Activated naive CD8-positive, alpha-beta T cell treated with anti-CD3 and anti-CD28 coated beads, Interleukin-2, amount 10 ng/mL, durations not matched to agents 7 days and 5 days (primary cell): ENCODE measurements around the gene PLD2. TPM values are rescaled to one million over a fixed set of nuclear protein-coding genes. Genes with fewer than 3 reads are reported as not detected.
"Not testable (repeated sequence)": the region's sequence is repeated elsewhere in the genome, so short reads cannot be mapped to it uniquely, and the experiment has no call there.

Experiments
- ATAC-seq: fragments of 150-1000 bp; cut with Tn5 transposase; one replicate; pipeline ENCODE4 v1.10.0; 2021; ENCODE audit warnings: low read depth, moderate library complexity
- POLR2A ChIA-PET: fragments of 350-600 bp; sonication (Branson Sonifier 250); formaldehyde crosslinking; loops from one replicate; lab custom pipeline; 2021; ENCODE audit warnings: antibody characterized with exemption; lab: Charles Lee
- DNase-seq: peaks from one replicate; pipeline ENCODE4 v3.0.0; 2021
- H3K27ac Mint-ChIP-seq: one replicate; pipeline ENCODE4 v1.8.0; 2022; ENCODE audit warnings: mild to moderate bottlenecking, mixed read lengths
- H3K27me3 Mint-ChIP-seq: one replicate; pipeline ENCODE4 v1.8.0; 2022; ENCODE audit warnings: mild to moderate bottlenecking, moderate library complexity, mixed read lengths
- H3K36me3 Mint-ChIP-seq: one replicate; pipeline ENCODE4 v1.8.0; 2021; ENCODE audit warnings: mild to moderate bottlenecking, mixed read lengths
- H3K4me1 Mint-ChIP-seq: one replicate; pipeline ENCODE4 v1.8.0; 2021; ENCODE audit warnings: mixed read lengths
- H3K4me3 Mint-ChIP-seq: one replicate; pipeline ENCODE4 v1.8.0; 2022; ENCODE audit warnings: mild to moderate bottlenecking, moderate library complexity, mixed read lengths
- H3K9me3 Mint-ChIP-seq: one replicate; pipeline ENCODE4 v1.8.0; 2021; ENCODE audit warnings: mixed read lengths
- total RNA-seq, 2 experiments: library from RNA; stranded (reverse); gene quantifications; one replicate each; pipeline ENCODE4 v1.2.3, GENCODE V29; 2021

PLD2 gene
- total RNA-seq, 2 experiments from 2014 or later = 18.8 to 21.7 TPM

GRCh38 chr17:4842376-4842775 lies 35.4 kb downstream of the PLD2 start:
- no peaks in the 10 kb centered on the region for H3K27me3 Mint-ChIP-seq
- peaks cover 26% of the 10 kb centered on the region for H3K4me1 Mint-ChIP-seq
- no peak overlapping the region for H3K4me3 Mint-ChIP-seq
- H3K9me3 Mint-ChIP-seq = no peaks in the 10 kb centered on the region
- H3K27ac Mint-ChIP-seq = no peak overlapping the region
- DNase-seq (no peak), ATAC-seq (no peak)
- POLR2A ChIA-PET = no interaction called here
- H3K36me3 Mint-ChIP-seq = peaks cover 16% of the 10 kb centered on the region

GRCh38 chr17:4843321-4844000 lies 36.5 kb downstream of the PLD2 start:
- H3K36me3 Mint-ChIP-seq = peaks cover 16% of the 10 kb centered on the region
- ATAC-seq = no peak
- no peak overlapping the region for H3K27ac Mint-ChIP-seq
- DNase-seq = no peak
- no peaks in the 10 kb centered on the region for H3K27me3 Mint-ChIP-seq
- peaks cover 26% of the 10 kb centered on the region for H3K4me1 Mint-ChIP-seq
- H3K4me3 Mint-ChIP-seq = no peak overlapping the region
- POLR2A ChIA-PET = no interaction called here
- no peaks in the 10 kb centered on the region for H3K9me3 Mint-ChIP-seq

GRCh38 chr17:4845118-4845517 lies 38.2 kb downstream of the PLD2 start:
- Mint-ChIP-seq H3K4me1 (peaks cover 18% of the 10 kb centered on the region), H3K27ac (no peak overlapping the region), H3K4me3 (no peak overlapping the region), H3K27me3 (no peaks in the 10 kb centered on the region), H3K36me3 (peaks cover 11% of the 10 kb centered on the region), H3K9me3 (no peaks in the 10 kb centered on the region)
- ATAC-seq (no peak), DNase-seq (no peak)
- POLR2A ChIA-PET = no interaction called here

- Mint-ChIP-seq H3K9me3 (peaks cover 3% of the 10 kb centered on the region), H3K4me3 (no peak overlapping the region), H3K4me1 (peaks cover 7% of the 10 kb centered on the region), H3K27me3 (peaks cover 4% of the 10 kb centered on the region), H3K36me3 (peaks cover 17% of the 10 kb centered on the region), H3K27ac (no peak overlapping the region)
- ATAC-seq = no peak
- POLR2A ChIA-PET = no interaction called here
- DNase-seq = no peak
These were observed 39.9 kb downstream of the PLD2 start for GRCh38 chr17:4846635-4847390.

- H3K9me3 Mint-ChIP-seq = peaks cover 9% of the 10 kb centered on the region
- peaks cover 4% of the 10 kb centered on the region for H3K27me3 Mint-ChIP-seq
- ATAC-seq (no peak), DNase-seq (no peak)
- POLR2A ChIA-PET = no interaction called here
- peaks cover 24% of the 10 kb centered on the region for H3K36me3 Mint-ChIP-seq
- no peak overlapping the region for H3K4me3 Mint-ChIP-seq
- H3K4me1 Mint-ChIP-seq = peaks cover 11% of the 10 kb centered on the region
- H3K27ac Mint-ChIP-seq = no peak overlapping the region
These were observed 42.1 kb downstream of the PLD2 start for GRCh38 chr17:4849011-4849536.

GRCh38 chr17:4850246-4850645 lies 43.3 kb downstream of the PLD2 start:
- peaks cover 14% of the 10 kb centered on the region for H3K4me1 Mint-ChIP-seq
- DNase-seq (no peak), ATAC-seq (no peak)
- POLR2A ChIA-PET = no interaction called here
- no peak overlapping the region for H3K4me3 Mint-ChIP-seq
- H3K27me3 Mint-ChIP-seq = peaks cover 4% of the 10 kb centered on the region
- no peak overlapping the region for H3K27ac Mint-ChIP-seq
- peaks cover 25% of the 10 kb centered on the region for H3K36me3 Mint-ChIP-seq
- peaks cover 9% of the 10 kb centered on the region for H3K9me3 Mint-ChIP-seq

GRCh38 chr17:4851084-4851483 lies 44.1 kb downstream of the PLD2 start:
- peaks cover 4% of the 10 kb centered on the region for H3K27me3 Mint-ChIP-seq
- peaks cover 25% of the 10 kb centered on the region for H3K36me3 Mint-ChIP-seq
- no peak for ATAC-seq
- POLR2A ChIA-PET = interaction anchor here (0.6 kb wide), 1 partner anchor 343 kb away, joined by 3 read pairs; no protein-coding TSS in a partner anchor
- DNase-seq = no peak
- peaks cover 9% of the 10 kb centered on the region for H3K9me3 Mint-ChIP-seq
- H3K27ac Mint-ChIP-seq = no peak overlapping the region
- no peak overlapping the region for H3K4me3 Mint-ChIP-seq
- peaks cover 14% of the 10 kb centered on the region for H3K4me1 Mint-ChIP-seq

GRCh38 chr17:4852567-4853207 lies 45.7 kb downstream of the PLD2 start:
- POLR2A ChIA-PET = no interaction called here
- ATAC-seq = no peak
- H3K4me3 Mint-ChIP-seq = no peak overlapping the region
- H3K4me1 Mint-ChIP-seq = peaks cover 12% of the 10 kb centered on the region
- peak overlapping the region; percentile 76 for H3K27ac Mint-ChIP-seq
- DNase-seq = no peak
- H3K9me3 Mint-ChIP-seq = peaks cover 9% of the 10 kb centered on the region
- peaks cover 31% of the 10 kb centered on the region for H3K36me3 Mint-ChIP-seq
- peaks cover 4% of the 10 kb centered on the region for H3K27me3 Mint-ChIP-seq

- POLR2A ChIA-PET = no interaction called here
- ATAC-seq (no peak), DNase-seq (no peak)
- H3K9me3 Mint-ChIP-seq = peaks cover 9% of the 10 kb centered on the region
- peaks cover 30% of the 10 kb centered on the region for H3K36me3 Mint-ChIP-seq
- H3K4me3 Mint-ChIP-seq = peak overlapping the region; percentile 10
- peaks cover 12% of the 10 kb centered on the region for H3K4me1 Mint-ChIP-seq
- H3K27ac Mint-ChIP-seq = peak overlapping the region; percentile 83
- H3K27me3 Mint-ChIP-seq = peaks cover 4% of the 10 kb centered on the region
These were observed 46.3 kb downstream of the PLD2 start for GRCh38 chr17:4853208-4853671.

- ATAC-seq = no peak
- peaks cover 30% of the 10 kb centered on the region for H3K36me3 Mint-ChIP-seq
- H3K27me3 Mint-ChIP-seq = peaks cover 4% of the 10 kb centered on the region
- H3K4me1 Mint-ChIP-seq = peaks cover 12% of the 10 kb centered on the region
- peaks cover 9% of the 10 kb centered on the region for H3K9me3 Mint-ChIP-seq
- no peak for DNase-seq
- no peak overlapping the region for H3K27ac Mint-ChIP-seq
- POLR2A ChIA-PET = no interaction called here
- no peak overlapping the region for H3K4me3 Mint-ChIP-seq
These were observed 47.2 kb downstream of the PLD2 start for GRCh38 chr17:4854111-4854681.

- no peak for ATAC-seq
These were observed 49.5 kb downstream of the PLD2 start for GRCh38 chr17:4856271-4856936.

GRCh38 chr17:4856937-4857314 lies 50.0 kb downstream of the PLD2 start:
- Mint-ChIP-seq H3K27ac (no peak overlapping the region), H3K4me1 (peaks cover 8% of the 10 kb centered on the region), H3K27me3 (no peaks in the 10 kb centered on the region), H3K36me3 (peaks cover 24% of the 10 kb centered on the region), H3K4me3 (no peak overlapping the region), H3K9me3 (peaks cover 6% of the 10 kb centered on the region)
- no peak for ATAC-seq
- DNase-seq = no peak
- POLR2A ChIA-PET = no interaction called here

More at GRCh38 chr17:4856271-4856936, 49.5 kb downstream of the PLD2 start:
- H3K36me3 Mint-ChIP-seq = peaks cover 25% of the 10 kb centered on the region
- H3K4me3 Mint-ChIP-seq = no peak overlapping the region
- peaks cover 6% of the 10 kb centered on the region for H3K9me3 Mint-ChIP-seq
- H3K27me3 Mint-ChIP-seq = no peaks in the 10 kb centered on the region
- peak overlapping the region; percentile 30 for H3K27ac Mint-ChIP-seq
- POLR2A ChIA-PET = no interaction called here
- DNase-seq = no peak
- H3K4me1 Mint-ChIP-seq = peaks cover 8% of the 10 kb centered on the region

GRCh38 chr17:4857347-4857746 lies 50.4 kb downstream of the PLD2 start:
- POLR2A ChIA-PET, H3K9me3 Mint-ChIP-seq, ATAC-seq, H3K27me3 Mint-ChIP-seq, H3K4me3 Mint-ChIP-seq, DNase-seq, H3K27ac Mint-ChIP-seq, H3K4me1 Mint-ChIP-seq: not testable (repeated sequence)
- H3K36me3 Mint-ChIP-seq = peaks cover 20% of the 10 kb centered on the region
